Hypothalamus (tissue), 51 donors: ENCODE results near the gene FCGR1A.
"Not testable (repeated sequence)": the region's sequence is repeated elsewhere in the genome, so short reads cannot be mapped to it uniquely, and the experiment has no call there.

ENCODE experiments used
- DNase-seq, 51 donors: peaks; one replicate each; lab custom pipeline; 2025; lab: John Stamatoyannopoulos, UW

The FCGR1A gene

GRCh38 chr1:149782600-149782999 lies at the start of gene FCGR1A:
FCGR1A (plus strand) TSS chr1:149782694; CDS start chr1:149782744, 50 bp downstream.
- DNase-seq = not testable (repeated sequence)

GRCh38 chr1:149732781-149733180 lies 49.7 kb upstream of the FCGR1A start:
- not testable (repeated sequence) for DNase-seq

- not testable (repeated sequence) for DNase-seq
Measured at GRCh38 chr1:149734692-149735091, 47.8 kb upstream of the FCGR1A start.

GRCh38 chr1:149740148-149740581 lies 42.3 kb upstream of the FCGR1A start:
- DNase-seq = peak in 5 of 51 donors; percentile 0 to 22 (median 6)

- DNase-seq = not testable (repeated sequence)
Measured at GRCh38 chr1:149740590-149741230, 41.8 kb upstream of the FCGR1A start.

GRCh38 chr1:149741914-149742313 lies 40.6 kb upstream of the FCGR1A start:
- not testable (repeated sequence) for DNase-seq

GRCh38 chr1:149746463-149747356 lies 35.8 kb upstream of the FCGR1A start:
- not testable (repeated sequence) for DNase-seq

- not testable (repeated sequence) for DNase-seq
Measured at GRCh38 chr1:149747359-149748143, 34.9 kb upstream of the FCGR1A start.

GRCh38 chr1:149748144-149748500 lies 34.4 kb upstream of the FCGR1A start:
- DNase-seq = not testable (repeated sequence)

GRCh38 chr1:149750562-149750961 lies 31.9 kb upstream of the FCGR1A start:
- not testable (repeated sequence) for DNase-seq

GRCh38 chr1:149752186-149752585 lies 30.3 kb upstream of the FCGR1A start:
- DNase-seq = not testable (repeated sequence)

- not testable (repeated sequence) for DNase-seq
Measured at GRCh38 chr1:149753466-149753865, 29.0 kb upstream of the FCGR1A start.

GRCh38 chr1:149755294-149755693 lies 27.2 kb upstream of the FCGR1A start:
- DNase-seq = not testable (repeated sequence)

- DNase-seq = not testable (repeated sequence)
Measured at GRCh38 chr1:149762294-149762693, 20.2 kb upstream of the FCGR1A start.

GRCh38 chr1:149764087-149764800 lies 18.2 kb upstream of the FCGR1A start:
- DNase-seq = not testable (repeated sequence)

GRCh38 chr1:149766241-149766640 lies 16.3 kb upstream of the FCGR1A start:
- DNase-seq = not testable (repeated sequence)

GRCh38 chr1:149769216-149769615 lies 13.3 kb upstream of the FCGR1A start:
- not testable (repeated sequence) for DNase-seq

- not testable (repeated sequence) for DNase-seq
Measured at GRCh38 chr1:149770661-149771060, 11.8 kb upstream of the FCGR1A start.

- DNase-seq = not testable (repeated sequence)
Measured at GRCh38 chr1:149771653-149772425, 10.7 kb upstream of the FCGR1A start.
